Fibroblast of skin of scalp (primary cell): Measurements from ENCODE around the gene SRGN.
"Not testable (repeated sequence)": the region's sequence is repeated elsewhere in the genome, so short reads cannot be mapped to it uniquely, and the experiment has no call there.

Experiments
- DNase-seq: peaks from one replicate; pipeline ENCODE4 v3.0.0-alpha.2; 2013

Gene SRGN

DNA sequence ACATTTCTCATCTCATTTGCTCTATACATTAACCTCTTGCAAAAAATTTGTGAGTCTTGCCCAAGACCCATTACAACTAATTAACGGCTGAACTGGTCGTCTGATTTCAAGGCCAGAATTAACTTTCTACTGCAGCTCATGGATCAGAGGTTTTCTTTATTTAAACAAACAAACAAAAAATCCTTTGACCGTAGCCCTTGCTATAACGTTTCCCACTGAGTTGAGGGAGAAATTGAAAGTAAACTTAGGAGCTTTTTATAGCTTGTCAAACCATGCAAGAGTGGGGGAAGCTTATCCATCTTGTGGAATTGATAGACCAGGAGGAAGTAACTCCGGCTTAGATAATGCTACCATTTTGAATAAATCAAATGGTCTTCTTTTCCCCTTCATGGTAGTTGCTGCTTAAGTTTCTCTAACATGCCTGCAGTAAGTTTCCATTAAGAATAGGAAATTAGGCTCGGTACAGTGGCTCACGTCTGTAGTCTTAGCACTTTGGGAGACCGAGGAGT lies 3.3 kb downstream of the SRGN start:
- DNase-seq = no peak

DNA sequence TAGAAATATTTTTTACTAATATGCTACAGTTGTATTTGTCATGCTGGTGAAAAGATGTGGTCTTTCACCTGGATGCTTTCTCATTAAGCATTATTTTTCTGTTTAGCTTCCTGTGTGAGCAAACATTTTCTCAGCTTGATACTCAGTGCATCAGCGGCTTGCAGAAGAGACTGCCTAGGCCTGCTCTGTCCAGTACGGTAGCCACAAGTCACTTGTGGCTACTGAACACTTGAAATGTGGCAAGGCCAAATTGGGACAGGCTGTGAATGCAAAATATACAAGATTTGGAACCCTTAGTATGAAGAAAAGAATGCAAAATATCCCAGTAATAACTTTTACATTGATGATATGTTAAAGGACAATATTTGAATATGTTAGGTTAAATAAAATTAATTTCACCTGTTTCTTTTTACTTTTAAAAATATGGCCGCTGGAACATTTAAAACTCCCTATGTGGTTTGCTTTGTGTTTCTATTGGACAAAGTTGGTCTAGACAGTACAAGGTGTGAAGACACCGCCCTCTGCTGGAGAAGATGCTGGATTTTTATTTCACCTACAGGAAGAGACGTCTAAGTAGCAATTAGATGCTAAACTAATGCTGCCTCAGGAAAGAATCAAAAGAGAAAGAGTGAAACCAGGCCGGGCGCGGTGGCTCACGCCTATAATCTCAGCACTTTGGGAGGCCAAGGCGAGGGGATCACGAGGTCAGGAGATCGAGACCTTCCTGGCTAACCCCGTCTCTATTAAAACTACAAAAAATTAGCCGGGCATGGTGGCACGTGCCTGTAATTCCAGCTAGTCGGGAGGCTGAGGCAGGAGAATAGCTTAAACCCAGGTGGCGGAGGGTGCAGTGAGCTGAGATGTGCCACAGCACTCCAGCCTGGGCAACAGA lies 5.3 kb downstream of the SRGN start:
- DNase-seq = peak; percentile 82

DNA sequence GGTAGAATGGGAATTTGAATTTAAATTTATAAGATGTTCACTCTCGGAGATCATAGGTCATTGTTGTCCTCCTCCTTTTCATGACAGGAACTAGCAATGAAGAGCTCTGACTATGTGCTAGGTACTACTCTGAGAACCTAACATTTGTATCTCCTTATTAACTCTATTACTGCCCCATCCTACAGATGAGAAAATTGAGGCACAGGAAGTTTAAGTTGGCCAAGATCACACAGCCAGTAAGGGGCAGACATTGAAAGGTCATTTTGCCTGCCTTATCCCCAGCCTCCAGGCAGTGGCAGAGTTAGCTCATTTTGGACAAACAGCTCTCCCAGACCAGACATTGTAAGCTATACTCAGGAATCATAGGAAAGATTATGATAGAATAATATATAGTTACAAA lies 6.0 kb downstream of the SRGN start:
- peak; percentile 33 for DNase-seq

DNA sequence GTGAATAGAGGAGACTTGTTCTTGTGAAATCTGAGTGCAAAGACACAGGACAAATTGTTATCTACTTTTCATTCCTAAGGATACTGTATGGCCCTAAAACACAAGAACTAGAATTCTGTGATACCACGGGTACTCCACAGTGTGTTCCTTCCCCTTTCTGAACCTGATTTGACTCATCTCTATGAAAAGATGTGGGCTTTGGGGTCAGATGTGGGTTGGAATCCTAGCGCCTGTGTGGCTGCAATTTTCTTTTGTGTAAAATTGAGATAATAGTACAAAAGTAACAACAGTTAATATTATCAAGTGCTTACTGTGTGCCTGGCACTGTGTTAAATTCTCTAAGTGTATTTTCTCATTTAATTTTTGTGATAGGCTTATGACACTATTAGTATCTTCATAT lies 8.1 kb downstream of the SRGN start:
- DNase-seq = no peak

DNA sequence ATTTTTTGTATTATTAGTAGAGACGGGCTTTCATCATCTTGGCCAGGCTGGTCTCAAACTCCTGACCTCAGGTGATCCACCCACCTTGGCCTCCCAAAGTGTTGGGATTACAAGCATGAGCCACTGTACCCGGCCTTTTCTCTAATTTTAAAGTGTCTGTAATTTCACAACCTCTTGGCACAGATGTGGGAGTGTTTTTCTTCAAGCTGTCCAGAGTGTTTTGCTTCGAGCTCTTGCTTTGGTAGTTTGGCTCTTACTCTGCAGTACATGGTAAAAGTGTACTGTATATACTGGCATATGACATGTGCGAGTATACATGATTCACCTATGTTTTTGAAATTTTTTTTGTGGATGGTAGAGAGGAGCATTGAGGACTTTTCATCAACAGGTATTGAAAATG lies 9.8 kb downstream of the SRGN start:
- DNase-seq = no peak

DNA sequence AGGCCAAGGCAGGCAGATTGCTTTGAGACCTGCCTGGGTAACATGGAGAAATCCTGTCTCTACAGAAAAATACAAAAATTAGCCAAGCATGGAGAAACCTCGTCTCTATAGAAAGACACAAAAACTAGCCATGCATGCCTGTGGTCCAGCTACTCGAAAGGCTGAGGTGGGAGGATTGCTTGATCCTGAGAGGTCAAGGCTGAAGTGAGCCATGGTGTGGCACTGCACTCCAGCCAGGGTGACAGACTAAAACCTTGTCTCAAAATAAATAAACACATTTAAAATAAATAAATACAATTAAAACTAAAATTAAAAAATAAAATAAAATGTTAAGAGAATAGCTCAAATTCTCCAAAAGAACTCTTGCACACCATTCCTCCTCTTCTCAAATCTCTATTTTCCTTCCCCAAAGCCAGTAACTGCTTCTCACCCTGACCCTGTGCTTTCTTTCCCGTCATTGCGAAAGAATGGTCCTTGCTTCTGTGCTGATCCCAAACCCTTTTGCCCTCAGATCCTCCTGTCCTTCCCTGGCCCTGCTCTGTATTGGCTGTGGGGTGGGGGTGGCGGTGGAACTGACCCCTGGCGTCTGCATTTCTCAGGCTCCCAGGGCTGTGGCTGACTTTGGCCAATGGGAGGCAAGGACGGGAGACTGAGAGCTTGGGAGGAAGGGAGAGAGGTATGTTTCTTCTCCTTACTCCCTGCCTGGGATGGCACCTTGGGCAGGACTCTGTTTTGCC lies 12.4 kb downstream of the SRGN start:
- DNase-seq = no peak

DNA sequence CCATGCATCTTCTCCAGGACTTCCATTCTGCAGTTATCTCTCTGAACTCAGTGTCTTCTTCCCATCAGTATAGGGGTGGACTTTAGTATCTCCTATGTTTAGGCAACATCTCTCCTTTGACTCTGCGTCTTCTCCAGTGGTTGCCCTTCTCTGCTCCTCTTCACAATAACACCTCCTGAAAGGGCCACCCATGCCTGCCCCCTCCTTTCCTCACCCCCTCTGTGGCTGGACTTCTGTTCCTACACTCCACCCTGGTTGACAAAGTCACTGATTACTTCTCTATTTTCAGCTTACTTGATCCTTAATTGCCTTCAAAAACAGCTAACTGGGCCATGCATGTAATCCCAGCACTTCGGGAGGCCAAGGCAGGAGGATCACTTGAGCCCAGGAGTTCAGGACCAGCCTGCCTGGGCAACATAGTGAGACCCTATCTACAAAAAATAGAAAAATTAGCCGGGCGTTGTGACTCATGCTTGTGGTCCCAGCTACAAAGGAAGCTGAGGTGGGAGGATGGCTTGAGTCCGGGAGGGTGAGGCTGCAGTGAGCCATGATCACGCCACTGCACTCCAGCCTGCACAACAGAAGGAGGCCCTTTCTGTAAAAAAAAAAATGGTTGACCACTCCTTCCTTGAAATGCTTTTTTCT lies 13.7 kb downstream of the SRGN start:
- DNase-seq = no peak

DNA sequence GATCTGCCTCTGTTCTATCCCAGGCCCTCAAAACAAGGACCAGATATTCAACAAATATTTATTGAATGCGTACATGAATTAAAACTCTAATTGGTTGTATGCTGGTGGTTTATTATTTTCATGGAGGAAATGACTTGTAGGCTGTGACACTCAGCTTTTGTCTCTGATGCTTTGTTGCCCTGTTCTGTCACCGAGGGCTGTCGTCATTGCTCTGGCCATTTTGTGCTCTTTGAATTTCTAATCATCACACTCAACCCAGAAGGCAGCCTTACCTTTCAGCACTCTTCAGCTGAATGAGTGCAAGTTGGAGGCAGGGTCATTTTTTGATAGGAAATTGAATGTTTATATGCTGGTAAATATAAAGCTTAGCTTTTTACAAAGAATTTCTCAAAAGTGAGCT lies 14.5 kb downstream of the SRGN start:
- no peak for DNase-seq

DNA sequence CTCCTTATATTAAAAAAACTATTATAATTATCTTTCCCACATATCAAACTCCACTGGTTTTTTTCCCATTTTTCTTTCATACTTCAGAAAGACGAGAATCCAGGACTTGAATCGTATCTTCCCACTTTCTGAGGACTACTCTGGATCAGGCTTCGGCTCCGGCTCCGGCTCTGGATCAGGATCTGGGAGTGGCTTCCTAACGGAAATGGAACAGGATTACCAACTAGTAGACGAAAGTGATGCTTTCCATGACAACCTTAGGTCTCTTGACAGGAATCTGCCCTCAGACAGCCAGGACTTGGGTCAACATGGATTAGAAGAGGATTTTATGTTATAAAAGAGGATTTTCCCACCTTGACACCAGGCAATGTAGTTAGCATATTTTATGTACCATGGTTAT lies 15.9 kb downstream of the SRGN start:
- no peak for DNase-seq

DNA sequence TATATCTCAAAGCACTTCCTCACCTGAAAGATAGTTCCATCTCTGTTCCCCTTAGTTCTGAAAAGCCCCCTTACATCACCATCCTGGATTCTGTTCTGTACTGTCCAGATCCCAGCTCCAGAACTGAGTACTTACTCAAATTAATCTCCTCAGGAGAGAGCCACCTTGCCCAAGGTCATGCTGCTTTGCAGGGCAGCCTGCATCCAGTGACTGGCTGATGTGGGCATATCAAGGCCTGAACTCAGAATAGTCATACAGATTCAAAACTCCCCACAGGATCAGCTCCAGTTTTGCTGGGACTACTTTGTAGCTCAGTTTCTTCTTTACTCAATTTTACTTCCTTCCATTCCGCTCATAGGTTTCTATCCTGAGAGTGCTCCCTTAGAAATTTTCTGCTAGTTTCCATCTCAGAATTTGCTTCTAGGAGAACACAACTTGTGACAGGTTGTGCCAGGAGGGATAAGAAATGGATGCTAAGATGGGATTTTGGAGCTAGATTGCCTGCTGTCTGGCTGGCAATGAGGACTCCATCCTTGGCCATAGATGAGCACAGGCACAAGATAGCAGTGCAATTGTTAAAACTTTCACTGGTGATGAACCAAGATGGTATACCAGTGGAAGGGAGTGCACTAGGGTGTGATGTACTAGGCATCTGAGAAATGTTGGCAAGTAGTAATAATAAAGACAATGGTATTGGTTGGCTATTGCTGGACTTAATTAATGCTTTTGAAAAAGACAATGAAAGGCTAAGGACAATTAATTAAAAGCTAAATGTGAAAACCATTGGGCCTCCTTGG lies 17.3 kb downstream of the SRGN start:
- DNase-seq = no peak

DNA sequence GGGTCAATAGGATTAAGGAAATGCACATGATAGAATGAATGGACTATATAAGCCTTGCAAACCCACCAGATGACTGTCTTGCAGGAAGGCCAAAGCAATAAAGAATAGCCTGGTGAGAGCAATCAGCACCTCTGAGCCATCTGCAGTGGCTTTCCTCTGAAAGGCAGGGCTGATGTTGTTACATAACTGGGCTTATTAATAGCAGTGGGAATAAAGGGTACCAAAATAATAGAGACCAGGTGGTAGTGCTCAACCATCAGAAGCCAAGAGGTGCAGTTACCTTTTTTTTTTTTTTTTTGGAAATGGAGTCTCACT lies 19.2 kb downstream of the SRGN start:
- DNase-seq = no peak

DNA sequence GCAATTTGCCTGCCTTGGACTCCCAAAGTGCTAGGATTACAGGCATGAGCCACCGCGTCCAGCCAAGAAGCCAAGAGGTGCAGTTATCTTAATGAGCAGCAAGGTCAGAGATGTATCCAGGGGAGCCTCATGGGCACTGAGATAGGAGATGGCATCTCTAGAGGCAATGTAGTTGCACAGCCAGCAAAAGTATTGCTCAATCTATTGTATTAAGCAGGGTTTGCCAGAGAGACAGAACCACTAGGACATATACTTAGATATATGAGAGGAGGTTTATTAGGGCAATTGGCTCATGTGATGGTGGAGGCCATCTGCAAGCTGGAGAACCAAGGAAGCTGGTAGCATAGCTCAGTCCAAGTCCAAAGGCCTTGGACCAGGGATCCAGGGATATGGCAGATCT lies 19.8 kb downstream of the SRGN start:
- no peak for DNase-seq

DNA sequence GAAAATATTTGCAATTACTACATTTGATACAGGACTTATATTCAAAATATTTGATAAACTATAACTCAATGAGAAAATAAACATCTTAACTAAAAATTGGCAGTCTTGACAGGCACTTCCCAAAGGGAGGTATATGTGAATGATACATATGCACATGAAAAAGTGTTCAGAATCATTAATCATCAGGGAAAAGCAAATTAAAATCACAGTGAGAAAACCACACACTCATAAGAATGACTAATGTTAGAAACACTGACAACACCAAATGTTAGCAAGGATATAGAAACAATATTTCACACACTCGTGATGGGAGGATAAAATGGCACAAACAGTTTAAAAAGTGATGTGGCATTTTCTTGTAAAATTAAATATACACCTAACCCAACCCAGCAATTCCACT lies 32.0 kb downstream of the SRGN start:
- DNase-seq = peak; percentile 6

DNA sequence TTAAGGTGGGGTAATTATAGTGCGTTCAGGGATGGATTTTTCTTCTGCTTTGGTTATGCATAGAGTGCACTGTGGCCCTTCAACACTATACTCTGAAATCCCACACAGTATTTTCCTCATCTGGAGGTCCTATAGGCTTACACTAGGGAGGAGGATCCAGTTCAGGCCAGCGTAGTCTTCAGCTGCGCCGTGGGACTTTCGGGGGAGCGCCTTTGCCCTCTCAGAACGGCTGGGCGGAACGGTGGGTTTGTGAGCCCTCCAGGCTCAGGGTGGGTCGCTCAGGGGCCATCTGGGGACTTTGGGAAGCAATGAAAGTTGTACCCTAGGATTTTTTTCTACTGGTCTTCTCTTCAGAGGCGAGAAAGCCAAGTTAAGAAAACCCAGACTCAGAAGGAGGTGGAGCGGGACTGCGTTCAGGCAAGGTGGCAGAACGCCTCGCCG lies 35.4 kb downstream of the SRGN start:
- DNase-seq = peak; percentile 75

DNA sequence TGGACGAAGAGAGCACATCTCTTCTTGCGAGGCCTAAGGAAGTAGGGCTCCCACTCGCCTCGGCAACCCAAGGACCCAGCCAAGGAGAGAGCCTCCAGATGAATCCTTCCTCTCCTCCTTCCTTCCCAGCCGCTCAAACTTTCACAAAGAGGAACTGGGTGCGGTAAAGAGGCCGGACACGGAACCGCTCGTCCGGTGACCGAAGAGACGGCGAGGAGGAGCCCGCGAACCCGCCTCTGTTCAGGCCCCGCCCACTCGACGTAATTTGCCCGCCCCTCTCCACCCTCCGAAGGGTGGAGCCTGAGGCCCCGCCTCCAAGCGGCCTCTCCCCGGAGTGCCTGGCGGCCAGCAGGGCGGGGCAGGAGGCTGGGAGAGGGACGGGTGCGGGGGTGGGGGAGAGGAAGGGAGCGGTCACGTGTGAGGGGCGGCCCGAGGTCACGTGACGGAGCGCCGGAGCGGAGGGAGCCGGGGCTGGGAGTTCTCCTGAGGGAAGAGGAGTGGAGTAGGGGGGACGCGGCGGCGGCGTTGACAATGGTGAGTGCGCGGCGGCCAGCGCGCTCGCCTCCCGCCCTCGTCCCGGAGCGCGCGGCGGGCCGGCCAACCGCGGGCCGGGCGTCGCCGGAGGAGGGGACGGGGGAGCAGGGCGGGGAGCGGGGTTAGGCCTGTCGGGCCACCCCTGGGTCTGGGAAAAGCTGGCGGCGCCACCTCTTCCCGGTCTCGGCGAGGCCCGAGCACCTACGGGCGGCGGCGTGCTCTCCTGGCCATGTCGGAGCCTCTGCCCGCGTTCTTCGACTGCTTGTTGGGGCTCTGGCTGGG lies 36.1 kb downstream of the SRGN start, which contains the start of gene VPS26A:
VPS26A (plus strand) TSS at position 432 of the 816 bp plus-strand sequence; CDS start at position 532, 100 bp downstream.
- DNase-seq = peak; percentile 99

DNA sequence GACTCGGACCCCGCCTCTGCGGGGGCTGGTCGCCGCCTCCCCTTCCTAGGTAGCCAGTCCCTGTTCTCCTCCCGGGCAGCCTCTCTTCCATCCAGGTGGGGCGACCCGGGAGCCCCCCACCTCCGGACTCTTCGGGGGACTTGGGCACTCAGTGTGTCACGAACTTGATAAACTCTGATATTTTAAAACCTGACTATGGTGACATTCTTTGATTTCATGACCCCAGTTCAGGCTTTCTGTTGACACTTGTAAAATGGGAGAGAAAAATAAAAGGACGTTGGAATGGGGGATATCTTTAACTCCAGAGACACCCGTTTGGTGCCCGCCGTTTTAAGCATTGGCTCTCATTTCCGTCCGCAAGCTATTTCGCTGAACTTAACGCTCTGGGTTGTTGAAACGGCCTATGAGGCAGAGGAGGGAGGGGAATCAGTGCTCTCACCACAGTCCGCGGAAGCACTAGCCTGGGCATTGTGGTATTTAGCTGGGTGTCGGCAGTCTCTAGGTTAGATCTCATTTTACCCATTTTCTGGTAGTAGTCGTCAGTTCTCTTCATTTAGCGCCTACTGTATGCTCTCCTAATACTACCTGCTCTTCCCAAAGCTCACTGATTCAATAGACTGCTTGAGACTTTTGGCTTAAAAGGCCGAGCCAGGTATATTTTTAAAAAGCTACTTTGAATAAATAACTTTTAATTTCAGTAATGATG lies 36.8 kb downstream of the SRGN start:
- DNase-seq = peak; percentile 53

DNA sequence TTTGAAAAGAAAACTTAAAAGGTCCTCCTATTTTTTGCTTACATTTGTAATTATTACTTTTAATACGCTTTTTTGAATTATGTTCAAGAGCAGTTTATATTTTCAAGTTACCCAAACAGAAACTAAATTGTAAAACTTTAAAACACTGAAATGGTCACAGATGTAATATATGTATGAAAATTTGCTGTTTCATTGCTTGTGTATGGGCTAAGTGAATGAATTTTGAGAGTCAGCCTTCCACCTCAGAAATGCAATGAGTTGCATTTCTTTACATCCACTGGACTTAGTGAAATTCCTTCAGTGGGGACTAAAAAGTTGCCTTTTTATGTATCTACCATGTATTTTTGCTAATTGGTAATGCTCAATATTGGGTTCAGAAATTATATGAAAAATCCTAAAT lies 37.7 kb downstream of the SRGN start:
- no peak for DNase-seq

DNA sequence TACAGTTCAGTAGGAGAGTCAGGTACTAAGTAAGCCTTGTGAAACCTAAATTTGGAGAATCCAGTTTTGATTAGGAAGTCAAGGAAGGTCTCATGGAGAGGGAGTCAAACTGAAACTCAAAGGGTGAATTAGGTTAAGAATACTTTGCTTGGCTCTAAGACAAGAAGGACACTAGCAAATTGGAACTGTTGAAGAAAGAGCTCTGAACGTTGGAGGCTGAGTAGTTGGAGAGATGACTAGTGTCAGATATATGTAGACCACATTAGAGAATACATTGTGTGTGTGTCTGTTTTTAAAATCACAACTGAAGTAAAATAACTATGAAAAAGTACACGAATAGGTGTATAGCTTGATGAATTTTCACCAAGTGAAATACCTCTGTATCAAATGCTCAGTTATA lies 42.3 kb downstream of the SRGN start:
- no peak for DNase-seq

DNA sequence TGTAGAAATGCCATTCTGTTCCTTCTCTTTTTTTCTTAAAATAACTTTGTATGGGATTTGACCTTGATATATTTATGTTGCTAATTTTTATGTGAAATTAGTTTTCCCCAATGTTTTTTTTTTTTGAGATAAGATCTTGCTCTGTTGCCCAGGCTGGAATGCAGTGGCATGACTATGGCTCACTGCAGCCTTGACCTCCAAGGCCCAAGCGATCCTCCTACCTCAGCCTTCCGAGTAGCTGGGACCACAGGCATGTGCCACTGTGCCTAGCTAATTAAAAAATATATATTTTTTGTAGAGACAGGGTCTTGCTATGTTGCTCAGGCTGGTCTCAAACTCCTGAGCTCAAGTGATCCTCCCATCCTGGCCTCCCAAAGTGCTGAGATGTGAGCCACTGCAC lies 52.1 kb downstream of the SRGN start:
- no peak for DNase-seq

DNA sequence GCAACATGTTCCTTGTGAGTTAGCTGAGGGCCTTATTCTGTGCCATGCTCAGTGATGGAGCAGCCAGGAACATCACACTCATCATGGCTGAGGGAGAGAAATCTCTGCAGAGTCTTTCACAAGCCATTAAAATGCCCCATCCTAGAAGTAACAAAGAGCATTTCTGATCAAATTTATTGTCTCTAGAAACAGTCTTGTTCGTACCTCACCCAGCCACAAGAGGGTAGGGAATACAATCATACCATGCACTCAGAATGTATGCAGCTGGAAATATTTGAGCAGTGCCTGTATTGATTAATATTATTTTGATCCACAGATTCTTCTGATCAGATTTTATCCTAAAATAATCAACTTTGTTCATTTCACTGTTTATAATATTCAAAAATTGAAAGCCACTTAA lies 53.4 kb downstream of the SRGN start:
- no peak for DNase-seq

DNA sequence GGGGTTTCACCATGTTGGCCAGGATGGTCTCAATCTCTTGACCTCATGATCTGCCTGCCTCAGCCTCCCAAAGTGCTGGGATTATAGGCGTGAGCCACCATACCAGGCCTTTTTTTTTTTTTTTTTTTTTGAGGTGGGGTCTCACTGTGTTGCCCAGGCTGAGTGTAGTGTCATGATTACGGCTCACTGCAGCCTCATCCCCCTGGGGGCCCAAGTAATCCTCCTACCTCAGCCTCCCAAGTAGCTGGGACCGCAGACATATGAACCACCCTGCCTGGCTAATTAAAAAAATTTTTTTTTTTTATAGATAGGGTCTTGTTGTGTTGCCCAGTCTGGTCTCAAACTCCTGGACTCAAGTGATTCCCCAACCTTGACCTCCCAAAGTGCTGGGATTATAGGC lies 54.2 kb downstream of the SRGN start:
- not testable (repeated sequence) for DNase-seq
